Airway epithelial cell (primary cell): ENCODE results near the gene KRTAP5-8. TPM values are rescaled to one million over a fixed set of nuclear protein-coding genes. Genes with fewer than 3 reads are reported as not detected.

ENCODE experiments used
- total RNA-seq: library from RNA; depleted of rRNA; stranded (reverse); fragments of >200 nt; gene quantifications from 2 replicates; pipeline ENCODE4 v1.2.3, GENCODE V29; 2015

The KRTAP5-8 gene
- not detected in 2 replicates for total RNA-seq

GRCh38 chr11:71537977-71538665 is at the start of gene KRTAP5-8:
TSS of gene KRTAP5-8 (plus strand) at chr11:71538025. CDS start at chr11:71538056, 31 bp downstream.

GRCh38 chr11:71526796-71527575 is 10.8 kb upstream of the KRTAP5-8 start, which contains the start of gene KRTAP5-7:
TSS of gene KRTAP5-7 (plus strand) at chr11:71527267. CDS start at chr11:71527301, 34 bp downstream.

DNA sequence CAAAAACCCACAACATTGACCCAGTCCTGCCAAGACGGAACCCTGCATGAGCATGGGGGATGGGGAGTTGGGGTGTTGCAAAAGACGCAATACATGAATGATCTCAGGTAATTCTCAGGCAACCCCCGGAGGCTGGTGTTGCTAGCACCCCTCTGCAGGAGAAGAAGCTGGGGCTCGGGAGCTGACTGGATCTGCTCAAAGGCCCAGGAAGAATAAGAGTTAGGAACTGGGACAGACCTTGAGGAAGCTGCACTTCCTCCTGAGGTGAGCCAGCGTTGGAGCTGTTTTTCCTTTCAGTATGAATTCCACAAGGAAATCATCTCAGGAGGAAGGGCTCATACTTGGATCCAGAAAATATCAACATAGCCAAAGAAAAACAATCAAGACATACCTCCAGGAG is 10.3 kb downstream of the KRTAP5-8 start, which contains the start of gene KRTAP5-9:
KRTAP5-9 (plus strand) TSS at position 301 of the 400 bp plus-strand sequence. CDS start 238 bp downstream, outside the sequence.

GRCh38 chr11:71565263-71565662 is 27.4 kb downstream of the KRTAP5-8 start, which contains the start of gene KRTAP5-10:
TSS of gene KRTAP5-10 (plus strand) at chr11:71565563. CDS start at chr11:71565588, 25 bp downstream.

DNA sequence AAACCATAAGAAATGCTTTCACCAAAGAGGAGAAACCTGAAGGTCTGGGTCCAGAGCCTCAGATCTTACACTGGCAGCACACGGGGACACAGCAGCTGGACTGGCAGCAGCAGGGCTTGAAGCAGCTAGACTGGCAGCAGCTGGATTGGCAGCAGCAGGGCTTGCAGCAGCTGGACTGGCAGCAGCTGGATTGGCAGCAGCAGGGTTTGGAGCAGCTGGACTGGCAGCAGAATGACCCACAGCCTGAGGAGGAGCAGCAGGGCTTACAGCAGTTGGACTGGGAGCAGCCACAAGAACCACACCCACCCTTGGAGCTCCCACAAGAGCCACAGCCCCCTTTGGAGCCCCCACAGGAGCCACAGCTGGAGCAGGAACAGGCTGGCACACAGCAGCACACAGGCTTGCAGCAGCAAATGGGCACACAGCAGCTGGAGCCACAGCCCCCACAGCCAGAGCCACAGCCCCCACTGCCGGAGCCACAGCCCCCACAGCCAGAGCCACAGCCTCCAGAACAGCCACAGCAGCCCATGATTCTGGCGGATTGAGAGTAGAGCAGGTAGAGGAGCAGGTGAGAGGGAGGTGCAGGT is 44.6 kb downstream of the KRTAP5-8 start, which contains the start of gene KRTAP5-11:
KRTAP5-11 (minus strand) TSS at position 567 of the 587 bp plus-strand sequence; CDS start at position 529, 38 bp downstream.

Other genes with a start within 250 kb of the KRTAP5-8 start
- 87.2 and 117 TPM in 2 replicates for gene DHCR7, start 89.6 kb upstream of the KRTAP5-8 start, total RNA-seq
- gene NADSYN1, start 84.8 kb upstream of the KRTAP5-8 start, total RNA-seq: 55.8 and 56.9 TPM in 2 replicates
- gene KRTAP5-7, start 10.8 kb upstream of the KRTAP5-8 start, total RNA-seq: not detected in 2 replicates
- gene KRTAP5-9, start 10.4 kb downstream of the KRTAP5-8 start, total RNA-seq: not detected in 2 replicates
- gene KRTAP5-10, start 27.5 kb downstream of the KRTAP5-8 start, total RNA-seq: not detected in 2 replicates
- not detected in 2 replicates for gene KRTAP5-11, start 44.9 kb downstream of the KRTAP5-8 start, total RNA-seq